Calu3 (cell line): ENCODE results near the gene FPR2. TPM values are rescaled to one million over a fixed set of nuclear protein-coding genes. Genes with fewer than 3 reads are reported as not detected.

Experiments
- BruUV-seq: library from RNA; stranded (reverse); fragments of 400-500 nt; replicated peaks from 2 replicates; lab custom pipeline; 2021; lab: Mats Ljungman, UMichigan
- CTCF ChIA-PET: fragments of 300-600 bp; sonication (Branson Sonifier 250); formaldehyde crosslinking; loops from one replicate; lab custom pipeline; 2022; ENCODE audit warnings: antibody characterized with exemption; lab: Charles Lee
- DNase-seq: peaks from one replicate; pipeline ENCODE4 v3.0.0; 2022
- H3K27ac Mint-ChIP-seq: one replicate; pipeline ENCODE4 v1.8.0; 2022; ENCODE audit warnings: mixed read lengths; ENCODE audit not compliant: unreplicated experiment
- H3K27me3 Mint-ChIP-seq: one replicate; pipeline ENCODE4 v1.8.0; 2022; ENCODE audit warnings: mixed read lengths; ENCODE audit not compliant: unreplicated experiment
- H3K36me3 Mint-ChIP-seq: one replicate; pipeline ENCODE4 v1.8.0; 2022; ENCODE audit warnings: mild to moderate bottlenecking, moderate library complexity, mixed read lengths; ENCODE audit not compliant: insufficient read depth, unreplicated experiment
- H3K4me1 Mint-ChIP-seq: one replicate; pipeline ENCODE4 v1.8.0; 2022; ENCODE audit warnings: mild to moderate bottlenecking, low read depth, mixed read lengths; ENCODE audit not compliant: unreplicated experiment
- H3K4me3 Mint-ChIP-seq: one replicate; pipeline ENCODE4 v1.8.0; 2022; ENCODE audit warnings: mild to moderate bottlenecking, low read depth, moderate library complexity, mixed read lengths; ENCODE audit not compliant: unreplicated experiment
- H3K9me3 Mint-ChIP-seq: one replicate; pipeline ENCODE4 v1.8.0; 2022; ENCODE audit warnings: low read depth, mixed read lengths; ENCODE audit not compliant: unreplicated experiment
- CTCF ChIP-seq: fragments of 200-600 bp; IDR thresholded peaks from one replicate; pipeline ENCODE4 v1.8.0; 2022; ENCODE audit warnings: antibody characterized with exemption; ENCODE audit not compliant: unreplicated experiment
- intact Hi-C: fragments of 100-400 bp; cut with micrococcal nuclease; formaldehyde crosslinking; loops from one replicate; pipeline ENCODE4 v1.10.0; 2022; ENCODE audit not compliant: unreplicated experiment
- total RNA-seq: library from RNA; stranded (reverse); gene quantifications from 2 replicates; pipeline ENCODE4 v1.2.3, GENCODE V29; 2022

FPR2 gene
- total RNA-seq, 1 experiment from 2014 or later, result not detected

- Mint-ChIP-seq H3K27ac (no peak overlapping the region), H3K36me3 (no peaks in the 10 kb centered on the region), H3K4me3 (no peak overlapping the region), H3K9me3 (peaks cover 26% of the 10 kb centered on the region), H3K27me3 (peaks cover 12% of the 10 kb centered on the region), H3K4me1 (no peaks in the 10 kb centered on the region)
- no peak for DNase-seq
- TF ChIP-seq CTCF, result no peak
- no TSS peak for BruUV-seq
- CTCF ChIA-PET, result no interaction called here
- intact Hi-C loops, result no loop called here
Observed at GRCh38 chr19:51793994-51794393, 33.0 kb downstream of the FPR2 start.

GRCh38 chr19:51794885-51795490 lies 34.0 kb downstream of the FPR2 start, which contains the start of gene FPR3:
TSS of gene FPR3 (plus strand) at chr19:51795157. CDS start at chr19:51823749, 28,592 bp downstream.
- no peak within 1 kb of the TSS for H3K27ac Mint-ChIP-seq
- no peak for TF ChIP-seq CTCF
- peaks cover 12% of the 10 kb centered on the region for H3K27me3 Mint-ChIP-seq
- peaks cover 26% of the 10 kb centered on the region for H3K9me3 Mint-ChIP-seq
- no peak for DNase-seq
- BruUV-seq, result no TSS peak
- H3K36me3 Mint-ChIP-seq, result no peaks in the 10 kb centered on the region
- H3K4me1 Mint-ChIP-seq, result no peaks in the 10 kb centered on the region
- no peak within 1 kb of the TSS for H3K4me3 Mint-ChIP-seq
- intact Hi-C loops, result no loop called here
- CTCF ChIA-PET, result no interaction called here

GRCh38 chr19:51796195-51796679 lies 35.3 kb downstream of the FPR2 start:
- intact Hi-C loops, result no loop called here
- BruUV-seq, result no TSS peak
- peaks cover 31% of the 10 kb centered on the region for H3K9me3 Mint-ChIP-seq
- no peaks in the 10 kb centered on the region for H3K4me1 Mint-ChIP-seq
- CTCF ChIA-PET, result no interaction called here
- H3K27me3 Mint-ChIP-seq, result peaks cover 12% of the 10 kb centered on the region
- no peak overlapping the region for H3K4me3 Mint-ChIP-seq
- no peak for DNase-seq
- no peaks in the 10 kb centered on the region for H3K36me3 Mint-ChIP-seq
- no peak for TF ChIP-seq CTCF
- no peak overlapping the region for H3K27ac Mint-ChIP-seq

GRCh38 chr19:51797480-51797879 lies 36.5 kb downstream of the FPR2 start:
- no peak for DNase-seq
- intact Hi-C loops, result no loop called here
- TF ChIP-seq CTCF, result no peak
- Mint-ChIP-seq H3K36me3 (no peaks in the 10 kb centered on the region), H3K9me3 (peaks cover 23% of the 10 kb centered on the region), H3K4me3 (no peak overlapping the region), H3K27me3 (peaks cover 12% of the 10 kb centered on the region), H3K27ac (no peak overlapping the region), H3K4me1 (no peaks in the 10 kb centered on the region)
- CTCF ChIA-PET, result no interaction called here
- BruUV-seq, result no TSS peak
